Measurements from ENCODE around the gene FSIP1.
A peak's percentile ranks its signal among the peaks of the same experiment; 100 is the strongest.

The FSIP1 gene

GRCh38 chr15:39629371-39629770 lies 153.3 kb downstream of the FSIP1 start:
- H3K4me3 ChIP-seq (ENCODE audit: low read depth, low read length) = no peak overlapping the region
- in situ Hi-C loops (cut with HindIII; ENCODE audit: low sequenced_read_pairs) = no loop called here
- no peak for DNase-seq (ENCODE audit: low read depth)
- no peak for TF ChIP-seq CTCF (IDR thresholded peaks at IDR 0.05; ENCODE audit: low read depth, low read length, missing control alignments)

- TF ChIP-seq CTCF (IDR thresholded peaks at IDR 0.05; ENCODE audit: low read depth, low read length, missing control alignments) = no peak
- H3K4me3 ChIP-seq (ENCODE audit: low read depth, low read length) = no peak overlapping the region
- no peak for DNase-seq (ENCODE audit: low read depth)
- in situ Hi-C loops (cut with HindIII; ENCODE audit: low sequenced_read_pairs) = no loop called here
Observed at GRCh38 chr15:39628546-39629257, 153.9 kb downstream of the FSIP1 start.

- no peak overlapping the region for H3K4me3 ChIP-seq (ENCODE audit: low read depth, low read length)
- DNase-seq (ENCODE audit: low read depth) = no peak
- in situ Hi-C loops (cut with HindIII; ENCODE audit: low sequenced_read_pairs) = no loop called here
- TF ChIP-seq CTCF (IDR thresholded peaks at IDR 0.05; ENCODE audit: low read depth, low read length, missing control alignments) = peak; percentile 29
Observed at GRCh38 chr15:39628144-39628508, 154.5 kb downstream of the FSIP1 start.

- no peak overlapping the region for H3K4me3 ChIP-seq (ENCODE audit: low read depth, low read length)
- no peak for DNase-seq (ENCODE audit: low read depth)
- TF ChIP-seq CTCF (IDR thresholded peaks at IDR 0.05; ENCODE audit: low read depth, low read length, missing control alignments) = no peak
- in situ Hi-C loops (cut with HindIII; ENCODE audit: low sequenced_read_pairs) = no loop called here
Observed at GRCh38 chr15:39627451-39628143, 155.0 kb downstream of the FSIP1 start.

GRCh38 chr15:39625856-39626255 lies 156.8 kb downstream of the FSIP1 start:
- in situ Hi-C loops (cut with HindIII; ENCODE audit: low sequenced_read_pairs) = no loop called here
- H3K4me3 ChIP-seq (ENCODE audit: low read depth, low read length) = no peak overlapping the region
- DNase-seq (ENCODE audit: low read depth) = no peak
- TF ChIP-seq CTCF (IDR thresholded peaks at IDR 0.05; ENCODE audit: low read depth, low read length, missing control alignments) = no peak

- DNase-seq (ENCODE audit: low read depth) = no peak
- in situ Hi-C loops (cut with HindIII; ENCODE audit: low sequenced_read_pairs) = no loop called here
- no peak overlapping the region for H3K4me3 ChIP-seq (ENCODE audit: low read depth, low read length)
- no peak for TF ChIP-seq CTCF (IDR thresholded peaks at IDR 0.05; ENCODE audit: low read depth, low read length, missing control alignments)
Observed at GRCh38 chr15:39625451-39625850, 157.2 kb downstream of the FSIP1 start.
